ENCODE measurements around the gene ISOC1.

ISOC1 gene

GRCh38 chr5:129137637-129138036 lies 43.1 kb downstream of the ISOC1 start:
- Histone ChIP-seq H3K9me3 (ENCODE audit: insufficient read depth, low read depth, low read length) (no peaks in the 10 kb centered on the region), H3K27me3 (ENCODE audit: insufficient read depth, low read length) (no peaks in the 10 kb centered on the region), H3K36me3 (ENCODE audit: insufficient read depth, low read length) (no peaks in the 10 kb centered on the region), H3K4me1 (ENCODE audit: insufficient read depth, low read length) (no peaks in the 10 kb centered on the region), H3K9ac (ENCODE audit: low read depth, low read length) (no peak overlapping the region), H3K27ac (ENCODE audit: low read depth, low read length) (no peak overlapping the region), H3K4me3 (ENCODE audit: low read length) (no peak overlapping the region)

- Histone ChIP-seq H3K9me3 (ENCODE audit: insufficient read depth, low read depth, low read length) (no peaks in the 10 kb centered on the region), H3K27me3 (ENCODE audit: insufficient read depth, low read length) (no peaks in the 10 kb centered on the region), H3K4me1 (ENCODE audit: insufficient read depth, low read length) (no peaks in the 10 kb centered on the region), H3K27ac (ENCODE audit: low read depth, low read length) (no peak overlapping the region), H3K4me3 (ENCODE audit: low read length) (no peak overlapping the region), H3K36me3 (ENCODE audit: insufficient read depth, low read length) (no peaks in the 10 kb centered on the region), H3K9ac (ENCODE audit: low read depth, low read length) (no peak overlapping the region)
- 72% methylated on average over 3 of the region's 4 CpGs for WGBS
Observed at GRCh38 chr5:129141078-129141477, 46.5 kb downstream of the ISOC1 start.

GRCh38 chr5:129141696-129142095 lies 47.1 kb downstream of the ISOC1 start:
- H3K4me1 ChIP-seq (ENCODE audit: insufficient read depth, low read length): no peaks in the 10 kb centered on the region
- H3K9me3 ChIP-seq (ENCODE audit: insufficient read depth, low read depth, low read length): no peaks in the 10 kb centered on the region
- 95% methylated on average over 2 of the region's 2 CpGs for WGBS
- H3K27me3 ChIP-seq (ENCODE audit: insufficient read depth, low read length): no peaks in the 10 kb centered on the region
- H3K27ac ChIP-seq (ENCODE audit: low read depth, low read length): no peak overlapping the region
- no peak overlapping the region for H3K9ac ChIP-seq (ENCODE audit: low read depth, low read length)
- H3K4me3 ChIP-seq (ENCODE audit: low read length): no peak overlapping the region
- H3K36me3 ChIP-seq (ENCODE audit: insufficient read depth, low read length): no peaks in the 10 kb centered on the region

- Histone ChIP-seq H3K4me3 (ENCODE audit: low read length) (no peak overlapping the region), H3K27me3 (ENCODE audit: insufficient read depth, low read length) (no peaks in the 10 kb centered on the region), H3K27ac (ENCODE audit: low read depth, low read length) (no peak overlapping the region), H3K9me3 (ENCODE audit: insufficient read depth, low read depth, low read length) (no peaks in the 10 kb centered on the region), H3K36me3 (ENCODE audit: insufficient read depth, low read length) (no peaks in the 10 kb centered on the region), H3K9ac (ENCODE audit: low read depth, low read length) (no peak overlapping the region), H3K4me1 (ENCODE audit: insufficient read depth, low read length) (no peaks in the 10 kb centered on the region)
- WGBS: 94% methylated on average over 3 of the region's 3 CpGs
Observed at GRCh38 chr5:129155876-129156275, 61.3 kb downstream of the ISOC1 start.

- Histone ChIP-seq H3K27me3 (ENCODE audit: insufficient read depth, low read length) (no peaks in the 10 kb centered on the region), H3K4me1 (ENCODE audit: insufficient read depth, low read length) (no peaks in the 10 kb centered on the region), H3K36me3 (ENCODE audit: insufficient read depth, low read length) (no peaks in the 10 kb centered on the region), H3K9me3 (ENCODE audit: insufficient read depth, low read depth, low read length) (no peaks in the 10 kb centered on the region; the same call in 1 of the 2 replicates), H3K9ac (ENCODE audit: low read depth, low read length) (no peak overlapping the region), H3K27ac (ENCODE audit: low read depth, low read length) (no peak overlapping the region), H3K4me3 (ENCODE audit: low read length) (no peak overlapping the region)
Observed at GRCh38 chr5:129161830-129162229, 67.3 kb downstream of the ISOC1 start.

Data from HUES64 (cell line).